ENCODE results near the gene GRK5. TPM values are rescaled to one million over a fixed set of nuclear protein-coding genes. Genes with fewer than 3 reads are reported as not detected.

GRK5 gene
- total and polyA plus RNA-seq, 9 of the 15 experiments (the other 6 are each of a cell fraction or from before 2014, with no cell fraction given): 0.46 to 0.83 (median 0.67) TPM; not detected in 2

DNA sequence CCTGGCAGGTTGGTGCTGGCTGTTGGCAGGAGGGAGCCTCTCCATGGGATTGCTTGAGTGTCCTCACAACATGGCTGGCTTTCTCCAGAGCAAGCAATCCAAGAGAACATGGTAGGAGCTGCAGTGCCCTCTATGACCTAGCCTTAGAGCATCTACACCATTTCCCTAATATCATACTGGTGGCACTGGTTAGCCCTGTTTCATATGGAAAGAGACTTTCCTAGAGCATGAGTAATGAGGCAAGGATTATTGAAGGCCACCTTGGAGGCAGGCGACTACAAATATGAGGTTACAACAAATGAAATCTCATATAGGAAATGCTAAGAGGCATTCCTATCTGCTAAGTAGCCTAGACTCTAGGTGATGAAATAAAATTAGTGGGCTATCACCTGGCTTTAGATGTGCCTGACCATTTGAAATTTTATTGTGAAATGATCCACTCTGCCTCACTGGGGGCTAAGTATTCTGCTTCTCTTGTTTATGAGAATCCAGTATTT, 181.5 kb downstream of the GRK5 start:
- peaks cover 0 to 6% of the 10 kb centered on the region in 2 experiments; a peak in 2 of 5 replicates for H3K4me1 ChIP-seq (replicated peaks in 1 of 2; ENCODE audit: control insufficient read depth in 2 of 2, insufficient read depth in 2 of 2, low read length in 2 of 2)
- DNase-seq (ENCODE audit: extremely low read depth in 1 of 4, low spot score in 3 of 4): no peak
- no peak overlapping the region for H3K4me3 ChIP-seq
- in situ Hi-C loops (cut with MboI) (no loop called here), intact Hi-C loops (cut with micrococcal nuclease) (no loop called here)
- no peaks in the 10 kb centered on the region for H3K79me2 ChIP-seq (ENCODE audit: control insufficient read depth, insufficient read depth, low read length)
- peaks cover 0 to 21% of the 10 kb centered on the region in 2 experiments; a peak in 2 of 5 replicates for H3K27me3 ChIP-seq (ENCODE audit: control insufficient read depth in 2 of 2, insufficient read depth in 2 of 2, low read length in 2 of 2)
- POLR2A ChIA-PET: no interaction called here
- CTCF ChIA-PET (ENCODE audit: low intra/inter-chr PET ratio): no interaction called here
- TF ChIP-seq FOXM1 (IDR thresholded peaks at IDR 0.05; ENCODE audit: low read depth) (no peak), FOXM1 (CRISPR knock-in tag; IDR thresholded peaks at IDR 0.05; ENCODE audit: low read depth) (no peak), BHLHE40 (IDR thresholded peaks at IDR 0.05; ENCODE audit: low read length) (no peak), TEAD2 (tag; IDR thresholded peaks at IDR 0.05) (no peak), EZH2 (IDR thresholded peaks at IDR 0.05; ENCODE audit: borderline replicate concordance, low read depth, low read length) (no peak), CEBPG (CRISPR knock-in tag; IDR thresholded peaks at IDR 0.05) (no peak), CEBPG (tag; conservative IDR thresholded peaks at IDR 0.05 in 1 of 2, IDR thresholded peaks at IDR 0.05 in 1 of 2) (no peak), MCM3 (IDR thresholded peaks at IDR 0.05) (no peak), PHF8 (IDR thresholded peaks at IDR 0.05; ENCODE audit: borderline replicate concordance, low read length) (no peak), BDP1 (IDR thresholded peaks at IDR 0.05; ENCODE audit: insufficient read depth, insufficient read length) (no peak), ZNF197 (CRISPR knock-in tag; IDR thresholded peaks at IDR 0.05; ENCODE audit: low read depth) (no peak), CREB1 (IDR thresholded peaks at IDR 0.05) (no peak), CREB1 (CRISPR knock-in tag; IDR thresholded peaks at IDR 0.05) (no peak), ZNF133 (CRISPR knock-in tag; IDR thresholded peaks at IDR 0.05) (no peak), MEIS2 (IDR thresholded peaks at IDR 0.05; ENCODE audit: partially characterized antibody) (no peak), BCLAF1 (IDR thresholded peaks at IDR 0.05; ENCODE audit: borderline replicate concordance in 1 of 2, control insufficient read depth in 1 of 2, low read depth in 2 of 2, low read length in 1 of 2) (no peak)
- TF ChIP-seq, protein P1, sequence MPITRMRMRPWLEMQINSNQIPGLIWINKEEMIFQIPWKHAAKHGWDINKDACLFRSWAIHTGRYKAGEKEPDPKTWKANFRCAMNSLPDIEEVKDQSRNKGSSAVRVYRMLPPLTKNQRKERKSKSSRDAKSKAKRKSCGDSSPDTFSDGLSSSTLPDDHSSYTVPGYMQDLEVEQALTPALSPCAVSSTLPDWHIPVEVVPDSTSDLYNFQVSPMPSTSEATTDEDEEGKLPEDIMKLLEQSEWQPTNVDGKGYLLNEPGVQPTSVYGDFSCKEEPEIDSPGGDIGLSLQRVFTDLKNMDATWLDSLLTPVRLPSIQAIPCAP (CRISPR knock-in tag; IDR thresholded peaks at IDR 0.05; ENCODE audit: borderline replicate concordance): no peak
- H3K36me3 ChIP-seq (ENCODE audit: control insufficient read depth, insufficient read depth, low read length): no peaks in the 10 kb centered on the region
- H4K20me1 ChIP-seq (replicated peaks; ENCODE audit: control insufficient read depth, insufficient read depth, low read length): no peaks in the 10 kb centered on the region
- no peak overlapping the region for H3K9ac ChIP-seq (ENCODE audit: insufficient read depth in 1 of 2, low read depth in 2 of 2, low read length in 2 of 2)
- no peaks in the 10 kb centered on the region for H3K9me1 ChIP-seq (ENCODE audit: control insufficient read depth, insufficient read depth, low read length)
- no peak overlapping the region for H3K4me2 ChIP-seq (ENCODE audit: insufficient read depth, low read length)
- FAIRE-seq: no peak
- WGBS (ENCODE audit: insufficient coverage, low coverage, missing lambda C conversion rate): 0% methylated on average over 1 of the region's 1 CpG
- no peak for ATAC-seq
- no peak overlapping the region for H2AFZ ChIP-seq (ENCODE audit: low read depth, low read length)
- no peak overlapping the region for H3K27ac ChIP-seq (ENCODE audit: extremely low read depth, low read depth, low read length)
- BruUV-seq (replicated peaks): no TSS peak
- no peaks in the 10 kb centered on the region for H3K9me3 ChIP-seq (replicated peaks; ENCODE audit: control insufficient read depth, insufficient read depth, low read depth, low read length)

Measured in K562 (cell line).